ENCODE measurements around the gene ADARB2.

- TF ChIP-seq CTCF (conservative IDR thresholded peaks at IDR 0.05; ENCODE audit: low read depth in 2 of 2) (no peak), CREB1 (CRISPR knock-in tag; IDR thresholded peaks at IDR 0.05; ENCODE audit: low read depth) (no peak), EZH2phosphoT487 (IDR thresholded peaks at IDR 0.05; ENCODE audit: unreplicated experiment) (no peak), POLR2AphosphoS5 (IDR thresholded peaks at IDR 0.05; ENCODE audit: low read depth) (no peak), EZH2 (IDR thresholded peaks at IDR 0.05; ENCODE audit: low read depth, unreplicated experiment) (no peak), REST (IDR thresholded peaks at IDR 0.05; ENCODE audit: unreplicated experiment) (no peak), ETS1 (IDR thresholded peaks at IDR 0.05) (no peak), ZNF331 (CRISPR knock-in tag; IDR thresholded peaks at IDR 0.05; ENCODE audit: low read depth) (no peak), ZNF462 (CRISPR knock-in tag; IDR thresholded peaks at IDR 0.05) (no peak), ZNF114 (CRISPR knock-in tag; IDR thresholded peaks at IDR 0.05) (no peak), NANOG (IDR thresholded peaks at IDR 0.05; ENCODE audit: borderline replicate concordance) (no peak), JUNB (IDR thresholded peaks at IDR 0.05; ENCODE audit: unreplicated experiment) (no peak)
These were observed 543.2 kb downstream of the ADARB2 start for GRCh38 chr10:1194161-1194560.
